Measurements from ENCODE around the gene ITGAL.

- no peak for TF ChIP-seq CTCF (IDR thresholded peaks at IDR 0.05)
- no peak for TF ChIP-seq POLR2A (IDR thresholded peaks at IDR 0.05)
Measured at GRCh38 chr16:30552956-30553355, 80.4 kb downstream of the ITGAL start.

All from adrenal gland (tissue), 5 donors.